ENCODE results near the gene TSPO2. TPM values are rescaled to one million over a fixed set of nuclear protein-coding genes. Genes with fewer than 3 reads are reported as not detected.

Gene TSPO2
- total RNA-seq, 2 donors from 2014 or later, result not detected

GRCh38 chr6:41071501-41071922 lies 29.2 kb downstream of the TSPO2 start:
- TF ChIP-seq POLR2A (IDR thresholded peaks at IDR 0.05) (peak; percentile 31), POLR2AphosphoS5 (IDR thresholded peaks at IDR 0.05) (peak; percentile 71), CTCF (IDR thresholded peaks at IDR 0.05) (no peak)
- intact Hi-C loops (cut with DNase I), result no loop called here
- Histone ChIP-seq H3K4me3 (peak overlapping the region; percentile 64 to 91), H3K27me3 (replicated peaks; ENCODE audit: insufficient read depth) (no peaks in the 10 kb centered on the region), H3K36me3 (no peaks in the 10 kb centered on the region), H3K27ac (peak overlapping the region; percentile 98 to 100), H3K9me3 (no peaks in the 10 kb centered on the region), H3K4me1 (replicated peaks) (peaks cover 10% of the 10 kb centered on the region)
- DNase-seq (ENCODE audit: low spot score), result no peak
- WGBS, result under 1% methylated on average over 16 of the region's 16 CpGs

- H3K27me3 ChIP-seq (replicated peaks; ENCODE audit: insufficient read depth), result no peaks in the 10 kb centered on the region
- intact Hi-C loops (cut with DNase I), result no loop called here
- WGBS, result under 1% methylated on average over 63 of the region's 63 CpGs
- H3K4me1 ChIP-seq (replicated peaks), result peaks cover 10% of the 10 kb centered on the region
- TF ChIP-seq CTCF (IDR thresholded peaks at IDR 0.05), result peak in 2 of 4 experiments; percentile 43 to 52
- TF ChIP-seq POLR2A (IDR thresholded peaks at IDR 0.05), result peak; percentile 62
- peak; percentile 93 for TF ChIP-seq POLR2AphosphoS5 (IDR thresholded peaks at IDR 0.05)
- H3K4me3 ChIP-seq, result peak within 1 kb of the TSS; percentile 64 to 91
- H3K9me3 ChIP-seq, result no peaks in the 10 kb centered on the region
- peak within 1 kb of the TSS; percentile 98 to 100 for H3K27ac ChIP-seq
- DNase-seq (ENCODE audit: low spot score), result peak; percentile 99
- no peaks in the 10 kb centered on the region for H3K36me3 ChIP-seq
Measured at GRCh38 chr6:41071923-41072835, 29.9 kb downstream of the TSPO2 start, which contains the start of gene OARD1. Gene OARD1, minus strand, starts transcription at chr6:41072356. Its CDS starts 722 bp downstream, at chr6:41071634.

- H3K36me3 ChIP-seq, result no peaks in the 10 kb centered on the region
- peaks cover 10% of the 10 kb centered on the region for H3K4me1 ChIP-seq (replicated peaks)
- peak; percentile 87 for TF ChIP-seq POLR2AphosphoS5 (IDR thresholded peaks at IDR 0.05)
- no peak for TF ChIP-seq CTCF (IDR thresholded peaks at IDR 0.05)
- peak; percentile 83 for TF ChIP-seq POLR2A (IDR thresholded peaks at IDR 0.05)
- H3K4me3 ChIP-seq, result peak within 1 kb of the TSS; percentile 64 to 91
- no peaks in the 10 kb centered on the region for H3K27me3 ChIP-seq (replicated peaks; ENCODE audit: insufficient read depth)
- intact Hi-C loops (cut with DNase I), result no loop called here
- H3K27ac ChIP-seq, result peak within 1 kb of the TSS; percentile 98 to 100
- DNase-seq (ENCODE audit: low spot score), result no peak
- under 1% methylated on average over 33 of the region's 37 CpGs for WGBS
- H3K9me3 ChIP-seq, result no peaks in the 10 kb centered on the region
Measured at GRCh38 chr6:41072836-41073202, 30.6 kb downstream of the TSPO2 start, which contains the start of gene NFYA. Gene NFYA, plus strand, starts transcription at chr6:41072974. Its CDS starts 6,116 bp downstream, at chr6:41079090.

- intact Hi-C loops (cut with DNase I), result no loop called here
- Histone ChIP-seq H3K4me3 (peak overlapping the region; percentile 64 to 91), H3K9me3 (no peaks in the 10 kb centered on the region), H3K27me3 (replicated peaks; ENCODE audit: insufficient read depth) (no peaks in the 10 kb centered on the region), H3K36me3 (no peaks in the 10 kb centered on the region), H3K4me1 (replicated peaks) (peaks cover 10% of the 10 kb centered on the region), H3K27ac (peak overlapping the region; percentile 98 to 100)
- TF ChIP-seq POLR2A (IDR thresholded peaks at IDR 0.05) (peak; percentile 89), POLR2AphosphoS5 (IDR thresholded peaks at IDR 0.05) (peak; percentile 93), CTCF (IDR thresholded peaks at IDR 0.05) (peak in 2 of 4 experiments; percentile 40 to 49)
- 0% methylated on average over 53 of the region's 74 CpGs for WGBS
- DNase-seq (ENCODE audit: low spot score), result peak; percentile 95
Measured at GRCh38 chr6:41073203-41073967, 31.1 kb downstream of the TSPO2 start.

All from prostate gland (tissue), 2 donors.